HepG2 (cell line): Measurements from ENCODE around the gene IFT57. TPM values are rescaled to one million over a fixed set of nuclear protein-coding genes. Genes with fewer than 3 reads are reported as not detected.

Experiments
- ATF4 ChIP-seq, 2 experiments: fragments of 450-650 bp in 1 of 2; sonication (generic) in 1 of 2; formaldehyde crosslinking; IDR thresholded peaks; 2 replicates each; pipeline versions ENCODE4 v1.5.0 to v1.8.0; 2020 to 2022; ENCODE audit warnings: mild to moderate bottlenecking in 1 of 2, missing genetic modification reagents in 1 of 2
- CEBPB ChIP-seq: IDR thresholded peaks from 2 replicates; pipeline ENCODE4 v1.6.1; 2011; ENCODE audit warnings: low read depth, low read length, improper control_type of control experiment, borderline replicate concordance
- CREM ChIP-seq, 2 experiments: sonication (generic) in 1 of 2; formaldehyde crosslinking in 1 of 2; IDR thresholded peaks; 2 replicates each; pipeline versions ENCODE4 v1.4.0 to v1.6.1; 2016 to 2020; ENCODE audit warnings: antibody characterized with exemption in 1 of 2, mild to moderate bottlenecking in 1 of 2, missing genetic modification reagents in 1 of 2
- FOXA1 ChIP-seq, 2 experiments: fragments of 450-650 bp in 1 of 2; sonication (generic) in 1 of 2; formaldehyde crosslinking in 1 of 2; IDR thresholded peaks; 2 replicates each; pipeline versions ENCODE4 v1.4.0 to v1.6.1; 2016 to 2020; ENCODE audit warnings: missing genetic modification reagents in 1 of 2
- FOXK2 ChIP-seq: fragments of 450-650 bp; IDR thresholded peaks from 2 replicates; pipeline ENCODE4 v1.6.1; 2016
- HNRNPH1 ChIP-seq: fragments of 200-400 bp; formaldehyde crosslinking; optimal IDR thresholded peaks from 2 replicates; pipeline ENCODE3; 2017; ENCODE audit warnings: mild to moderate bottlenecking, low read depth, low read length
- MYC ChIP-seq: sonication (generic); formaldehyde crosslinking; IDR thresholded peaks from 2 replicates; pipeline ENCODE4 v1.9.0; 2021; ENCODE audit warnings: missing genetic modification reagents, borderline replicate concordance
- NR2C2 ChIP-seq: sonication (generic); formaldehyde crosslinking; IDR thresholded peaks from 2 replicates; pipeline ENCODE4 v1.4.0; 2020; ENCODE audit warnings: missing genetic modification reagents, mild to moderate bottlenecking, moderate library complexity, borderline replicate concordance
- NRL ChIP-seq: sonication (generic); formaldehyde crosslinking; IDR thresholded peaks from 2 replicates; pipeline ENCODE4 v1.5.0; 2020; ENCODE audit warnings: missing genetic modification reagents, mild to moderate bottlenecking, moderate library complexity, borderline replicate concordance
- PHF20 ChIP-seq: sonication (generic); formaldehyde crosslinking; IDR thresholded peaks from 2 replicates; pipeline ENCODE4 v1.5.0; 2020; ENCODE audit warnings: mild to moderate bottlenecking, missing genetic modification reagents
- PITX1 ChIP-seq: sonication (generic); formaldehyde crosslinking; IDR thresholded peaks from 2 replicates; pipeline ENCODE4 v1.5.1; 2020; ENCODE audit warnings: mild to moderate bottlenecking, missing genetic modification reagents
- POGZ ChIP-seq: sonication (generic); formaldehyde crosslinking; IDR thresholded peaks from 2 replicates; pipeline ENCODE4 v1.4.0; 2020; ENCODE audit warnings: mild to moderate bottlenecking, missing genetic modification reagents
- POLR2AphosphoS2 ChIP-seq: IDR thresholded peaks from 2 replicates; pipeline ENCODE4 v1.6.1; 2011; ENCODE audit warnings: low read depth, low read length, improper control_type of control experiment
- RBM39 ChIP-seq: fragments of 200-400 bp; formaldehyde crosslinking; IDR thresholded peaks from one replicate; pipeline ENCODE4 v1.6.1; 2018; ENCODE audit warnings: antibody characterized with exemption, mild to moderate bottlenecking, low read depth, low read length; ENCODE audit not compliant: poor library complexity, severe bottlenecking
- RFX1 ChIP-seq: fragments of 450-650 bp; IDR thresholded peaks from 2 replicates; pipeline ENCODE4 v1.6.1; 2017
- RNF2 ChIP-seq: fragments of 450-650 bp; conservative IDR thresholded peaks from 2 replicates; pipeline ENCODE4 v1.6.1; 2016; ENCODE audit warnings: low read depth
- RXRA ChIP-seq: sonication (generic); formaldehyde crosslinking; IDR thresholded peaks from 2 replicates; pipeline ENCODE4 v1.5.1; 2020; ENCODE audit warnings: missing genetic modification reagents
- SMYD3 ChIP-seq: sonication (generic); formaldehyde crosslinking; IDR thresholded peaks from 2 replicates; pipeline ENCODE4 v1.8.1; 2023; ENCODE audit warnings: mild to moderate bottlenecking, missing genetic modification reagents
- SP1 ChIP-seq, 2 experiments: fragments of 450-650 bp in 1 of 2; sonication (generic) in 1 of 2; formaldehyde crosslinking in 1 of 2; IDR thresholded peaks; 2 replicates each; pipeline versions ENCODE4 v1.4.0 to v1.6.1; 2016 to 2020; ENCODE audit warnings: missing genetic modification reagents in 1 of 2
- TMF1 ChIP-seq: sonication (generic); formaldehyde crosslinking; IDR thresholded peaks from 2 replicates; pipeline ENCODE4 v1.8.1; 2022; ENCODE audit warnings: low read depth, missing genetic modification reagents
- ZNF260 ChIP-seq: sonication (generic); formaldehyde crosslinking; IDR thresholded peaks from 2 replicates; pipeline ENCODE4 v1.4.0; 2020; ENCODE audit warnings: missing genetic modification reagents, low read depth, mild to moderate bottlenecking, borderline replicate concordance
- ZNF292 ChIP-seq: sonication (generic); formaldehyde crosslinking; IDR thresholded peaks from 2 replicates; pipeline ENCODE4 v1.8.1; 2022; ENCODE audit warnings: mild to moderate bottlenecking, low read depth, missing genetic modification reagents, borderline replicate concordance
- ZNF333 ChIP-seq: sonication (generic); formaldehyde crosslinking; IDR thresholded peaks from 2 replicates; pipeline ENCODE4 v1.4.0; 2020; ENCODE audit warnings: mild to moderate bottlenecking, missing genetic modification reagents, borderline replicate concordance
- ZNF574 ChIP-seq: sonication (generic); formaldehyde crosslinking; IDR thresholded peaks from 2 replicates; pipeline ENCODE4 v1.4.0; 2020; ENCODE audit warnings: missing genetic modification reagents
- ZNF883 ChIP-seq: sonication (generic); formaldehyde crosslinking; IDR thresholded peaks from 2 replicates; pipeline ENCODE4 v1.5.1; 2020; ENCODE audit warnings: mild to moderate bottlenecking, missing genetic modification reagents; ENCODE audit errors: not compliant biosample characterization
- polyA plus RNA-seq, 8 experiments: library from polyadenylated mRNA; depleted of rRNA in 3 of 8; stranded (reverse) in 7 of 8; unstranded in 1 of 8; fragments of >200 nt; fragmentation: Illumina TruSeq in 4 of 8; extraction: Trizol in 4 of 8; gene quantifications; 2 replicates each; pipeline versions ENCODE4 v1.2.1 to v1.2.3, GENCODE V29; 2011 to 2016; ENCODE audit warnings: low read depth in 4 of 8, missing spikeins in 1 of 8, mixed read lengths in 1 of 8; ENCODE audit not compliant: insufficient read depth in 1 of 8
- total RNA-seq, 5 experiments: library from RNA; depleted of rRNA; stranded (reverse); fragments of >200 nt; fragmentation: Illumina TruSeq; extraction: Trizol; gene quantifications; 2 replicates each; pipeline ENCODE4 v1.2.3, GENCODE V29; 2016; ENCODE audit warnings: low read depth in 1 of 5

The IFT57 gene
- total and polyA plus RNA-seq, 2 of the 13 experiments (the other 11 are each of a cell fraction or from before 2014, with no cell fraction given) = 5.5 to 14.5 TPM

- TF ChIP-seq RNF2 = peak; percentile 84
- TF ChIP-seq ZNF333 (CRISPR knock-in tag) = peak; percentile 79; the same call in 1 of the 2 replicates
- TF ChIP-seq ZNF574 (CRISPR knock-in tag) = peak; percentile 54; the same call in 1 of the 2 replicates
- TF ChIP-seq SP1 (IDR thresholded peaks at IDR 0.05) = no peak
- peak; percentile 67; the same call in 1 of the 2 replicates for TF ChIP-seq SP1 (CRISPR knock-in tag; IDR thresholded peaks at IDR 0.05)
- TF ChIP-seq CEBPB = no peak
- no peak for TF ChIP-seq POLR2AphosphoS2
- TF ChIP-seq SMYD3 = no peak
- no peak for TF ChIP-seq FOXK2
- no peak for TF ChIP-seq ATF4 (CRISPR knock-in tag; IDR thresholded peaks at IDR 0.05)
- no peak for TF ChIP-seq HNRNPH1
- peak; percentile 64; the same call in 1 of the 2 replicates for TF ChIP-seq POGZ
- TF ChIP-seq ZNF292 (CRISPR knock-in tag) = 0 out of 2 replicates have a peak, but pooled peaks have one; percentile 15
- no peak for TF ChIP-seq FOXA1 (IDR thresholded peaks at IDR 0.05)
- no peak for TF ChIP-seq FOXA1 (CRISPR knock-in tag; IDR thresholded peaks at IDR 0.05)
- TF ChIP-seq MYC (CRISPR knock-in tag) = peak; percentile 66; the same call in 1 of the 2 replicates
- TF ChIP-seq ZNF883 (CRISPR knock-in tag) = peak; percentile 63
- peak; percentile 40; the same call in 1 of the 2 replicates for TF ChIP-seq RXRA
- peak; percentile 49 for TF ChIP-seq PHF20
- TF ChIP-seq NRL (CRISPR knock-in tag) = peak; percentile 83; the same call in 1 of the 2 replicates
- peak; percentile 93 for TF ChIP-seq RFX1
- TF ChIP-seq NR2C2 (CRISPR knock-in tag) = peak; percentile 38; the same call in 1 of the 2 replicates
- TF ChIP-seq RBM39 = no peak
- 0 out of 2 replicates have a peak, but pooled peaks have one; percentile 43 for TF ChIP-seq PITX1
- no peak for TF ChIP-seq ZNF260 (CRISPR knock-in tag)
- TF ChIP-seq TMF1 = 0 out of 2 replicates have a peak, but pooled peaks have one; percentile 43
- peak; percentile 84 for TF ChIP-seq CREM (IDR thresholded peaks at IDR 0.05)
- TF ChIP-seq CREM (CRISPR knock-in tag; IDR thresholded peaks at IDR 0.05) = no peak
These were observed at the start of gene IFT57 (continued) for GRCh38 chr3:108221911-108222852.
